Prostate gland (tissue), 2 donors: Measurements from ENCODE around the gene SSU72.

ENCODE experiments used
- POLR2A ChIP-seq: fragments of 450-650 bp; IDR thresholded peaks from one replicate; pipeline ENCODE4 v1.6.1; 2016; ENCODE audit warnings: antibody characterized with exemption, mild to moderate bottlenecking
- POLR2AphosphoS5 ChIP-seq: sonication (generic); formaldehyde crosslinking; IDR thresholded peaks from one replicate; pipeline ENCODE4 v1.6.1; 2017; ENCODE audit warnings: antibody characterized with exemption
- TF ChIP-seq, protein P1 (sequence below), 4 experiments: fragments of 200-600 bp in 2 of 4; fragments of 450-650 bp in 2 of 4; sonication (generic) in 2 of 4; IDR thresholded peaks; 1 replicate in 3 of 4; 2 replicates in 1 of 4; pipeline ENCODE4 v1.5.1; 2016 to 2019; ENCODE audit warnings: antibody characterized with exemption in 4 of 4, mild to moderate bottlenecking in 2 of 4, moderate library complexity in 2 of 4

DNA sequence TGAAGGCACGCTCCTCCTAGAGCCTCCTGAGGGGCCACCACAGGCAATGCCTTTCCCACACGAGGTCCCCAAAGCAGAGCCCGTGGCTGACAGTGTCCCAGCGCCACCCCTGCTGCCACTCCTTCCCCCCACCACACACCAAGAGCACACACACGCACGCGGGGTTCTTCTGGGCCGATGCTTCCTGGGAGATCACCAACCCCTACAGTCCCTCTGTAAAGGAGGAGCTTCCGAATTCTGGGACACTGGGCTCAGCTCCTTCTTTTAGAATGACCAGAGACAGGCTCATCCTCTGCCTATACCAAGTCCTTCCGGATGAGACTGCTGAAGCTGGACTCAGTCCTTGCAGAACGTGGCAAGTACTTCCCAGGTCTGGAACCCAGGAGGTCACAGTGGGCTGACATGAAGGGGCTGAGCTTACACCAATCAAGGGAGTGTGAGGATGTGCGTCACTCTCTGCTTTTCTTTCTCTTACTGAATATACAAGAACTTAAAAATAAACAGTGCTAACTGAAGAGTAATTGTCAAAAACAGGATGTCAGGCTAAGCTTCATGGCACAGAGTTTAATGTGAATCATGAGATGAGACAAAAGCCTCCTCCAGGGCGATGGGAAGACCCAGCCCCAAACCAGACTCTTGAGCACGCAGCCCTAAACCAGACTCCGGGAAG, 12.7 kb downstream of the SSU72 start:
- TF ChIP-seq, protein P1, sequence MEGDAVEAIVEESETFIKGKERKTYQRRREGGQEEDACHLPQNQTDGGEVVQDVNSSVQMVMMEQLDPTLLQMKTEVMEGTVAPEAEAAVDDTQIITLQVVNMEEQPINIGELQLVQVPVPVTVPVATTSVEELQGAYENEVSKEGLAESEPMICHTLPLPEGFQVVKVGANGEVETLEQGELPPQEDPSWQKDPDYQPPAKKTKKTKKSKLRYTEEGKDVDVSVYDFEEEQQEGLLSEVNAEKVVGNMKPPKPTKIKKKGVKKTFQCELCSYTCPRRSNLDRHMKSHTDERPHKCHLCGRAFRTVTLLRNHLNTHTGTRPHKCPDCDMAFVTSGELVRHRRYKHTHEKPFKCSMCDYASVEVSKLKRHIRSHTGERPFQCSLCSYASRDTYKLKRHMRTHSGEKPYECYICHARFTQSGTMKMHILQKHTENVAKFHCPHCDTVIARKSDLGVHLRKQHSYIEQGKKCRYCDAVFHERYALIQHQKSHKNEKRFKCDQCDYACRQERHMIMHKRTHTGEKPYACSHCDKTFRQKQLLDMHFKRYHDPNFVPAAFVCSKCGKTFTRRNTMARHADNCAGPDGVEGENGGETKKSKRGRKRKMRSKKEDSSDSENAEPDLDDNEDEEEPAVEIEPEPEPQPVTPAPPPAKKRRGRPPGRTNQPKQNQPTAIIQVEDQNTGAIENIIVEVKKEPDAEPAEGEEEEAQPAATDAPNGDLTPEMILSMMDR (IDR thresholded peaks at IDR 0.05): no peak
- TF ChIP-seq POLR2A: no peak
- TF ChIP-seq POLR2AphosphoS5: no peak
